K562 (cell line): ENCODE measurements around the gene B3GALT6. TPM values are rescaled to one million over a fixed set of nuclear protein-coding genes. Genes with fewer than 3 reads are reported as not detected.
A peak's percentile ranks its signal among the peaks of the same experiment; 100 is the strongest.

ENCODE experiments used
- ATAC-seq: fragments of 200-7000 bp; cut with Tn5 transposase; 3 replicates; pipeline ENCODE4 v1.9.1; 2020; ENCODE audit warnings: moderate library complexity
- BruUV-seq: library from RNA; stranded (reverse); fragments of 400-500 nt; replicated peaks from 2 replicates; lab custom pipeline; 2021; lab: Mats Ljungman, UMichigan
- CTCF ChIA-PET: fragments of 300-600 bp; formaldehyde crosslinking; extraction: SDS; loops from one replicate; lab custom pipeline; 2021; ENCODE audit warnings: low intra/inter-chr PET ratio; lab: Yijun Ruan, JAX
- POLR2A ChIA-PET: fragments of 300-600, 350-650 bp; sonication (Branson Sonifier 250); formaldehyde crosslinking; extraction: SDS; loops from one replicate; lab custom pipeline; 2021; ENCODE audit warnings: antibody characterized with exemption, inconsistent platforms; lab: Yijun Ruan, JAX
- DNase-seq, 4 experiments: peaks; one replicate each; pipeline versions ENCODE4 v3.0.0 to v3.0.0-alpha.2; 2011 to 2018; ENCODE audit warnings: low spot score in 3 of 4, mixed read lengths in 3 of 4; ENCODE audit errors: extremely low read depth in 1 of 4
- FAIRE-seq: peaks from 2 replicates; lab custom pipeline; 2011; peaks lifted over from hg19 to GRCh38; lab: Jason Lieb, UNC
- H2AFZ ChIP-seq: 2 replicates; pipeline ENCODE4 v1.6.0; 2011; ENCODE audit warnings: low read depth, low read length, control low read depth, inconsistent platforms
- H3K27ac ChIP-seq: fragments of 200-600 bp; 3 replicates; pipeline ENCODE4 v1.8.0; 2011; ENCODE audit warnings: low read depth, mild to moderate bottlenecking, control low read depth, inconsistent platforms, low read length, moderate library complexity, mixed read lengths; ENCODE audit errors: extremely low read depth
- H3K27me3 ChIP-seq, 2 experiments: fragments of 300-600 bp in 1 of 2; 2 replicates in 1 of 2; 3 replicates in 1 of 2; pipeline versions ENCODE4 v1.6.0 to v1.8.0; 2011; ENCODE audit warnings: inconsistent platforms in 2 of 2, low read length in 2 of 2, mild to moderate bottlenecking in 1 of 2, mixed read lengths in 1 of 2, moderate library complexity in 1 of 2; ENCODE audit not compliant: control insufficient read depth in 2 of 2, insufficient read depth in 2 of 2
- H3K36me3 ChIP-seq: fragments of 300-600 bp; 3 replicates; pipeline ENCODE4 v1.8.0; 2011; ENCODE audit warnings: mild to moderate bottlenecking, low read length, inconsistent platforms; ENCODE audit not compliant: control insufficient read depth, insufficient read depth
- H3K4me1 ChIP-seq, 2 experiments: fragments of 200-600 bp in 1 of 2; replicated peaks in 1 of 2; 2 replicates in 1 of 2; 3 replicates in 1 of 2; pipeline versions ENCODE4 v1.5.1 to v1.8.0; 2011; ENCODE audit warnings: inconsistent platforms in 2 of 2, low read length in 2 of 2, mild to moderate bottlenecking in 1 of 2, mixed read lengths in 1 of 2, moderate library complexity in 1 of 2; ENCODE audit not compliant: control insufficient read depth in 2 of 2, insufficient read depth in 2 of 2
- H3K4me2 ChIP-seq: 2 replicates; pipeline ENCODE4 v1.6.1; 2011; ENCODE audit warnings: low read length, control low read depth, inconsistent platforms, mixed read lengths; ENCODE audit not compliant: insufficient read depth
- H3K4me3 ChIP-seq: fragments of 200-600 bp; sonication (generic), shearing (Covaris generic); 2 replicates; pipeline ENCODE4 v1.5.1; 2016; ENCODE audit warnings: control low read depth, inconsistent platforms
- H3K79me2 ChIP-seq: fragments of 200-600 bp; 3 replicates; pipeline ENCODE4 v1.8.0; 2011; ENCODE audit warnings: low read length, inconsistent platforms; ENCODE audit not compliant: control insufficient read depth, insufficient read depth
- H3K9ac ChIP-seq, 2 experiments: 2 replicates each; pipeline versions ENCODE4 v1.6.0 to v1.6.1; 2011; ENCODE audit warnings: low read depth in 2 of 2, low read length in 2 of 2, control low read depth in 1 of 2, inconsistent platforms in 1 of 2, mild to moderate bottlenecking in 1 of 2, mixed read lengths in 1 of 2; ENCODE audit not compliant: insufficient read depth in 1 of 2
- H3K9me1 ChIP-seq: one replicate; pipeline ENCODE4 v1.6.0; 2011; ENCODE audit warnings: inconsistent platforms, mild to moderate bottlenecking, low read length, moderate library complexity; ENCODE audit not compliant: control insufficient read depth, insufficient read depth
- H3K9me3 ChIP-seq: replicated peaks from 2 replicates; pipeline ENCODE4 v1.5.1; 2011; ENCODE audit warnings: low read depth, low read length, inconsistent platforms; ENCODE audit not compliant: control insufficient read depth, insufficient read depth
- H4K20me1 ChIP-seq: replicated peaks from 2 replicates; pipeline ENCODE4 v1.6.1; 2011; ENCODE audit warnings: low read length, inconsistent platforms, mixed read lengths; ENCODE audit not compliant: control insufficient read depth, insufficient read depth
- BCOR ChIP-seq: fragments of 450-650 bp; IDR thresholded peaks from 2 replicates; pipeline ENCODE4 v1.6.1; 2016
- CBX1 ChIP-seq: sonication (generic); IDR thresholded peaks from 2 replicates; pipeline ENCODE4 v1.6.1; 2016; ENCODE audit warnings: antibody characterized with exemption, low read depth, mild to moderate bottlenecking
- CEBPG ChIP-seq, 3 experiments: fragments of 200-800 bp in 1 of 3; sonication (Bioruptor generic) in 1 of 3; sonication (generic) in 1 of 3; formaldehyde crosslinking in 1 of 3; IDR thresholded peaks in 2 of 3; conservative IDR thresholded peaks in 1 of 3; 2 replicates each; pipeline versions ENCODE4 v1.6.1 to v1.8.0; 2016 to 2022; ENCODE audit warnings: missing compliant biosample characterization in 2 of 3, missing genetic modification characterization in 2 of 3, mild to moderate bottlenecking in 1 of 3, missing genetic modification reagents in 1 of 3
- EGR1 ChIP-seq: fragments of 450-650 bp; conservative IDR thresholded peaks from 2 replicates; pipeline ENCODE4 v1.6.1; 2017; ENCODE audit warnings: mild to moderate bottlenecking
- GTF2B ChIP-seq: IDR thresholded peaks from 2 replicates; pipeline ENCODE4 v1.6.1; 2011; ENCODE audit not compliant: insufficient read length; ENCODE audit errors: extremely low read depth
- HMG20A ChIP-seq: fragments of 450-650 bp; formaldehyde crosslinking; conservative IDR thresholded peaks from 2 replicates; pipeline ENCODE4 v1.4.0; 2020; ENCODE audit warnings: mild to moderate bottlenecking, mixed read lengths
- HNRNPL ChIP-seq: fragments of 200-400 bp; formaldehyde crosslinking; IDR thresholded peaks from 2 replicates; pipeline ENCODE4 v1.6.1; 2017; ENCODE audit warnings: low read depth, mild to moderate bottlenecking, low read length
- KDM1A ChIP-seq, 2 experiments: fragments of 450-650 bp; IDR thresholded peaks; 2 replicates each; pipeline ENCODE4 v1.6.1; 2016; ENCODE audit warnings: mild to moderate bottlenecking in 2 of 2
- KDM5B ChIP-seq: fragments of 200-600 bp; sonication (generic); IDR thresholded peaks from 2 replicates; pipeline ENCODE4 v1.6.1; 2012; ENCODE audit warnings: low read depth, mild to moderate bottlenecking, moderate library complexity, low read length, control low read depth, inconsistent platforms; ENCODE audit not compliant: insufficient replicate concordance
- MLLT1 ChIP-seq, 2 experiments: fragments of 450-650 bp; IDR thresholded peaks; 2 replicates each; pipeline ENCODE4 v1.6.1; 2016
- NELFE ChIP-seq: IDR thresholded peaks from 2 replicates; pipeline ENCODE4 v1.6.1; 2011; ENCODE audit warnings: mild to moderate bottlenecking; ENCODE audit not compliant: insufficient read depth, insufficient read length
- PHF20 ChIP-seq: fragments of 450-650 bp; IDR thresholded peaks from 2 replicates; pipeline ENCODE4 v1.6.1; 2018; ENCODE audit not compliant: partially characterized antibody
- PHF21A ChIP-seq: fragments of 450-650 bp; IDR thresholded peaks from 2 replicates; pipeline ENCODE4 v1.6.1; 2017; ENCODE audit warnings: low read depth, borderline replicate concordance
- SIX5 ChIP-seq, 2 experiments: IDR thresholded peaks; 2 replicates each; pipeline ENCODE4 v1.6.1; 2011; ENCODE audit warnings: low read length in 2 of 2, borderline replicate concordance in 1 of 2, low read depth in 1 of 2, mild to moderate bottlenecking in 1 of 2, moderate library complexity in 1 of 2; ENCODE audit not compliant: insufficient read depth in 1 of 2
- SMARCA5 ChIP-seq: fragments of 450-650 bp; IDR thresholded peaks from 2 replicates; pipeline ENCODE4 v1.6.1; 2016
- TFAP4 ChIP-seq: sonication (generic); formaldehyde crosslinking; IDR thresholded peaks from 2 replicates; pipeline ENCODE4 v1.8.0; 2022; ENCODE audit warnings: missing genetic modification reagents, mild to moderate bottlenecking, moderate library complexity, borderline replicate concordance
- ZBTB7A ChIP-seq: IDR thresholded peaks from 2 replicates; pipeline ENCODE4 v1.6.1; 2011; ENCODE audit warnings: low read depth, mild to moderate bottlenecking, low read length, moderate library complexity, borderline replicate concordance; ENCODE audit not compliant: control insufficient read depth
- ZFP36 ChIP-seq: fragments of 150-350 bp; IDR thresholded peaks from 2 replicates; pipeline ENCODE4 v1.6.1; 2018; ENCODE audit warnings: low read length, low read depth; ENCODE audit not compliant: partially characterized antibody
- ZNF263 ChIP-seq: sonication (generic); formaldehyde crosslinking; IDR thresholded peaks from 2 replicates; pipeline ENCODE4 v1.8.0; 2022; ENCODE audit warnings: mild to moderate bottlenecking, missing genetic modification reagents, borderline replicate concordance
- ZNF436 ChIP-seq: fragments of 250-450, 450-650 bp; sonication (Bioruptor Pico); formaldehyde crosslinking; IDR thresholded peaks from 2 replicates; pipeline ENCODE4 v1.7.0; 2020; ENCODE audit warnings: mild to moderate bottlenecking
- WGBS: fragments of 100-300 bp; shearing (Covaris generic); methylation state at CpG from one replicate; pipeline ENCODE4 v1.1.6; 2016; ENCODE audit warnings: low coverage, mixed read lengths; ENCODE audit not compliant: insufficient coverage; ENCODE audit errors: missing lambda C conversion rate; 5-methylcytosine and 5-hydroxymethylcytosine counted together
- in situ Hi-C: fragments of 300-500 bp; cut with MboI; formaldehyde crosslinking; loops from 4 replicates; pipeline ENCODE4 v1.15.0; 2018; ENCODE audit warnings: inconsistent platforms, mixed read lengths
- intact Hi-C: fragments of 100-400 bp; cut with micrococcal nuclease; formaldehyde crosslinking; loops from 2 replicates; pipeline ENCODE4 v1.14.2; 2022
- polyA plus RNA-seq, 8 experiments: library from polyadenylated mRNA; depleted of rRNA in 4 of 8; stranded (reverse) in 5 of 8; unstranded in 3 of 8; fragments of >200 nt; fragmentation: Nextera tagmentation in 2 of 8; fragmentation: Illumina TruSeq in 1 of 8; extraction: Ambion mirVana in 2 of 8; extraction: Trizol in 1 of 8; gene quantifications; 2 replicates each; pipeline versions ENCODE4 v1.2.1 to v1.2.3, GENCODE V29; 2011 to 2014; ENCODE audit warnings: inconsistent platforms in 1 of 8, missing spikeins in 1 of 8
- total RNA-seq, 7 experiments: library from RNA; depleted of rRNA in 6 of 7; stranded (reverse); fragments of >200 nt in 6 of 7; fragmentation: Illumina TruSeq in 2 of 7; extraction: Trizol in 2 of 7; gene quantifications; 2 replicates each; pipeline versions ENCODE4 v1.2.1 to v1.2.3, GENCODE V29; 2011 to 2021; ENCODE audit warnings: low replicate concordance in 1 of 7

The B3GALT6 gene
- total and polyA plus RNA-seq, 9 of the 15 experiments (the other 6 are each of a cell fraction or from before 2014, with no cell fraction given): 0.68 to 29.8 (median 9.9) TPM

GRCh38 chr1:1183221-1183747 is 48.8 kb upstream of the B3GALT6 start:
- no TSS peak for BruUV-seq
- Histone ChIP-seq H2AFZ (no peak overlapping the region), H3K79me2 (no peaks in the 10 kb centered on the region), H3K36me3 (no peaks in the 10 kb centered on the region), H3K9ac (no peak overlapping the region; a peak in 1 of 4 replicates), H3K4me2 (no peak overlapping the region), H3K9me1 (no peaks in the 10 kb centered on the region), H3K4me1 (peaks cover 10 to 70% of the 10 kb centered on the region in 2 experiments), H3K27me3 (peaks cover 10 to 24% of the 10 kb centered on the region in 2 experiments; a peak in 4 of 5 replicates), H3K9me3 (no peaks in the 10 kb centered on the region), H3K27ac (no peak overlapping the region), H4K20me1 (no peaks in the 10 kb centered on the region), H3K4me3 (no peak overlapping the region)
- intact Hi-C loops: no loop called here
- FAIRE-seq (no peak), ATAC-seq (no peak), DNase-seq (no peak)
- in situ Hi-C loops: no loop called here
- WGBS: 68% methylated on average over 21 of the region's 21 CpGs
- CTCF ChIA-PET: no interaction called here
- POLR2A ChIA-PET: interaction anchor here (0.6 to 1.0 kb wide), 2 partner anchors 28 to 403 kb away, joined by 3 to 4 read pairs; no protein-coding TSS in a partner anchor
- TF ChIP-seq ZNF263 (CRISPR knock-in tag): peak; percentile 31; the same call in 1 of the 2 replicates
- TF ChIP-seq NELFE: no peak
- no peak for TF ChIP-seq SIX5 (IDR thresholded peaks at IDR 0.05; ENCODE audit: borderline replicate concordance in 1 of 2, insufficient read depth in 1 of 2, low read depth in 1 of 2, low read length in 2 of 2)
- no peak for TF ChIP-seq HMG20A (CRISPR knock-in tag)
- TF ChIP-seq PHF20: no peak
- peak; percentile 81 for TF ChIP-seq SMARCA5
- TF ChIP-seq KDM5B: no peak
- no peak for TF ChIP-seq PHF21A
- peak; percentile 40 to 74; a peak in 3 of 4 replicates for TF ChIP-seq KDM1A (IDR thresholded peaks at IDR 0.05)
- peak; percentile 39; the same call in 1 of the 2 replicates for TF ChIP-seq ZBTB7A
- TF ChIP-seq ZFP36: peak; percentile 97
- 0 out of 2 replicates have a peak, but pooled peaks have one; percentile 2 for TF ChIP-seq HNRNPL
- peak; percentile 49; the same call in 1 of the 2 replicates for TF ChIP-seq CBX1
- no peak for TF ChIP-seq MLLT1 (IDR thresholded peaks at IDR 0.05)
- peak; percentile 59; the same call in 1 of the 2 replicates for TF ChIP-seq ZNF436 (CRISPR knock-in tag)
- peak; percentile 88 for TF ChIP-seq BCOR
- TF ChIP-seq GTF2B: no peak
- TF ChIP-seq CEBPG (CRISPR knock-in tag; IDR thresholded peaks at IDR 0.05): no peak
- no peak for TF ChIP-seq CEBPG (tag; conservative IDR thresholded peaks at IDR 0.05 in 1 of 2, IDR thresholded peaks at IDR 0.05 in 1 of 2)
- no peak for TF ChIP-seq TFAP4 (CRISPR knock-in tag)
- TF ChIP-seq EGR1: no peak
